BJ (cell line): ENCODE data around the gene ATCAY. TPM values are rescaled to one million over a fixed set of nuclear protein-coding genes. Genes with fewer than 3 reads are reported as not detected.
"Not testable (repeated sequence)": the region's sequence is repeated elsewhere in the genome, so short reads cannot be mapped to it uniquely, and the experiment has no call there.

ENCODE experiments used
- CTCF ChIA-PET: fragments of 350-600 bp; formaldehyde crosslinking; extraction: SDS; loops from one replicate; lab custom pipeline; 2021; ENCODE audit warnings: antibody characterized with exemption, inconsistent platforms; lab: Yijun Ruan, JAX
- POLR2A ChIA-PET: fragments of 300-600 bp; sonication (Branson Sonifier 250); formaldehyde crosslinking; extraction: SDS; loops from one replicate; lab custom pipeline; 2021; ENCODE audit warnings: antibody characterized with exemption; lab: Charles Lee
- DNase-seq: peaks from one replicate; pipeline ENCODE4 v3.0.0-alpha.2; 2011; ENCODE audit warnings: low read depth
- H3K27me3 ChIP-seq: 2 replicates; pipeline ENCODE4 v1.6.0; 2011; ENCODE audit warnings: low read length; ENCODE audit not compliant: control insufficient read depth, insufficient read depth
- H3K36me3 ChIP-seq: 2 replicates; pipeline ENCODE4 v1.5.1; 2011; ENCODE audit warnings: low read length; ENCODE audit not compliant: control insufficient read depth, insufficient read depth
- H3K4me3 ChIP-seq: 2 replicates; pipeline ENCODE4 v1.5.1; 2011; ENCODE audit warnings: low read depth, mild to moderate bottlenecking, control low read depth, low read length
- polyA plus RNA-seq: library from polyadenylated mRNA; depleted of rRNA; stranded (reverse); fragments of >200 nt; gene quantifications from 2 replicates; pipeline ENCODE4 v1.2.3, GENCODE V29; 2011
- TF ChIP-seq, protein P1 (sequence below): IDR thresholded peaks from 2 replicates; pipeline ENCODE4 v1.5.1; 2011; ENCODE audit warnings: low read depth, mild to moderate bottlenecking, control low read depth, inconsistent platforms, low read length, moderate library complexity; ENCODE audit not compliant: insufficient read depth

The ATCAY gene
- polyA plus RNA-seq, 1 experiment = not detected

GRCh38 chr19:3961007-3961406, 80.5 kb downstream of the ATCAY start:
- TF ChIP-seq, protein P1, sequence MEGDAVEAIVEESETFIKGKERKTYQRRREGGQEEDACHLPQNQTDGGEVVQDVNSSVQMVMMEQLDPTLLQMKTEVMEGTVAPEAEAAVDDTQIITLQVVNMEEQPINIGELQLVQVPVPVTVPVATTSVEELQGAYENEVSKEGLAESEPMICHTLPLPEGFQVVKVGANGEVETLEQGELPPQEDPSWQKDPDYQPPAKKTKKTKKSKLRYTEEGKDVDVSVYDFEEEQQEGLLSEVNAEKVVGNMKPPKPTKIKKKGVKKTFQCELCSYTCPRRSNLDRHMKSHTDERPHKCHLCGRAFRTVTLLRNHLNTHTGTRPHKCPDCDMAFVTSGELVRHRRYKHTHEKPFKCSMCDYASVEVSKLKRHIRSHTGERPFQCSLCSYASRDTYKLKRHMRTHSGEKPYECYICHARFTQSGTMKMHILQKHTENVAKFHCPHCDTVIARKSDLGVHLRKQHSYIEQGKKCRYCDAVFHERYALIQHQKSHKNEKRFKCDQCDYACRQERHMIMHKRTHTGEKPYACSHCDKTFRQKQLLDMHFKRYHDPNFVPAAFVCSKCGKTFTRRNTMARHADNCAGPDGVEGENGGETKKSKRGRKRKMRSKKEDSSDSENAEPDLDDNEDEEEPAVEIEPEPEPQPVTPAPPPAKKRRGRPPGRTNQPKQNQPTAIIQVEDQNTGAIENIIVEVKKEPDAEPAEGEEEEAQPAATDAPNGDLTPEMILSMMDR = no peak
- H3K27me3 ChIP-seq = no peaks in the 10 kb centered on the region
- ChIA-PET CTCF (no interaction called here), POLR2A (no interaction called here)
- no peak overlapping the region for H3K4me3 ChIP-seq
- no peak for DNase-seq
- peaks cover 58% of the 10 kb centered on the region for H3K36me3 ChIP-seq

- no peak overlapping the region for H3K4me3 ChIP-seq
- no peaks in the 10 kb centered on the region for H3K27me3 ChIP-seq
- POLR2A ChIA-PET = no interaction called here
- H3K36me3 ChIP-seq = peaks cover 64% of the 10 kb centered on the region
- TF ChIP-seq, protein P1 = no peak
- CTCF ChIA-PET = interaction anchor here (1.1 kb wide), 1 partner anchor 142 kb away, joined by 3 read pairs; no protein-coding TSS in a partner anchor
- no peak for DNase-seq
Measured at GRCh38 chr19:3963458-3964255, 83.2 kb downstream of the ATCAY start.

DNA sequence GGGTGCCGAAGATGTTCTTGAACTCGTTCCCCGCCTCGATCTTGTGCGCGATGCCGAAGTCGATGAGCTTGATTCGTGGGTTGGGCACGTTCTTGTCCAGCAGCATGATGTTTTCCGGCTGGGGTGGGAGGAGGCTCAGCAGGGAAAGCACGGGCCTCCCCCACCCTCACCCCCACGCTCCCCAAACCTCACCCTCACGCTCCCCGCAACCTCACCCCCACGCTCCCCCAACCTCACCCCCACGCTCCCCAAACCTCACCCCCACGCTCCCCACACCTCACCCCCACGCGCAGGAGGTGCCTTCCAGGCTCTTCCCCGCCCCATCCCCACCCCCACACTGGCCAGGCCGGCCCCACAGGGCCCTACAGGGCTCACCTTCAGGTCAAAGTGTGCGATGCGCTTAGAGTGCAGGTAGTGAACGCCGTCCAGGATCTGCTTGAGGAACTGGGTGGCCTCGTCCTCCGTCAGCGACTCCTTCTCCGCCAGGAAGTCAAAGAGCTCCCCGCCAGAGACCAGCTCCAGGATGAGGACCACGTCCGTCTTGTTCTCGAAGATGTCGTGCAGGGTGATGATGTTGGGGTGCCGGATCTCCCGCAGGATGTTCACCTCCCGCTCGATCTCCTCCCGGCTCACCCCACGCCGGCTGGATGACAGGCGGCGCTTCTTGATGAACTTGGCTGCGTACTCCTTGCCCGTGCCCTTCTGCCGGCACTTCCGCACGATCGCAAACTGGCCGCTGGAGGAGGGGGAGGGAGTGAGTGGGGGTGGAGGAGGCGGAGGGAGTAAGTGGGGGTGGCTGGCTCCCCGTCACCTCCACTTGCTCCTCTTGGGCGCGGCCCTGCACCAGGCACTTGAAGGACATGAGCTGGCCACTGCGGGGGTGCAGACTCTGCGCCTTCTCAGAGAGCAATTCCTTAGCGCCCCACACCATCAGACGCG, 84.0 kb downstream of the ATCAY start:
- Histone ChIP-seq H3K36me3 (peaks cover 59% of the 10 kb centered on the region), H3K27me3 (no peaks in the 10 kb centered on the region), H3K4me3 (no peak overlapping the region)
- TF ChIP-seq, protein P1 = no peak
- CTCF ChIA-PET = interaction anchor here (0.9 kb wide), 1 partner anchor 15 kb away, joined by 3 read pairs; no protein-coding TSS in a partner anchor
- POLR2A ChIA-PET = no interaction called here
- no peak for DNase-seq

DNA sequence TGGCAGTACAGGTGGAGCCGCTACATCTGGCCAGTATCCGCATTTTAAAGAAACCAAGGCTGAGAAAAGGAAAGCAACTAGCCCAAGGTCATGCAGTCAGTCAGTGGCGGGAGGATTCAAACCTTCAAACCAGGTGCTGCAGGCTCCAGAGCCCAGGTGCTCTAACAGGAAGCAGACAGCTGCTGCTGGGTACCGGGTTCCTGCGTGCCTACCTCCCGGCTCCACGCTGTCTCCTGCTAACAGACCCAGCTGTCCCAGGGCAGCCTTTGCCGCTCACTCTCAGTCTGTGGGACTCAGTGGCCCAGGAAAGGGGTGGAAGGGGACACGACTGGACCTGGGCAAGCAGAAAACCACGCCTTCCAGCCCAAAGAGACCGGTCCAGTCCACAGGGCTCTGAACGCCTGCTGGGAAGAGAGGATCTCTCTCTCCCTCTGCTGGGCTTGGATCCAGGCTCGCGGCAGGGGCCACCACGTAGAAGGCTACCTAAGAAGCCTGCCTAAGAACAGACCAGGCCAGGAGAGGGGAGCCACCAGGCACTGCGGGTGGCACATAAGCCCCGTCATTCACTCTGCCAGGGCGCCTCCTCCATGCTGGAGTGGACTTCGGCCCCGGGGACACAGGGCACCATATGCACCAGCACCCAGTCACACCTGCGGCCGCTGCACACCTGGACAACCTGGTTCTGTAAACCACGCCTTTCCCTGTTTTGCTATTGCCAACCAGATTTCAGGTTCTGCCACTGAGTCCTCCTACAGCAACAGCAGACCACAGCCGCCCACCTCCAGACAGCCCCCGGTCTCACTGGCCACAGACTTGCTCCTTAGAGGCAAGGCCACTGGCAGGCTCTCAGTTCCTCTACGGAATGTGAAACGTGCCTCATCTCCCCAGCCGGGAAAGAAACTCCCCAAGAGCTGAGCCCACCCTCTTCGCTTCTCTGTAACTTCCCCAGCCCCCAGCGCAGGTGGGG, 85.8 kb downstream of the ATCAY start:
- Histone ChIP-seq H3K4me3 (no peak overlapping the region), H3K27me3 (no peaks in the 10 kb centered on the region), H3K36me3 (peaks cover 46% of the 10 kb centered on the region)
- ChIA-PET CTCF (no interaction called here), POLR2A (no interaction called here)
- no peak for DNase-seq
- TF ChIP-seq, protein P1 = no peak

GRCh38 chr19:3967983-3968382, 87.5 kb downstream of the ATCAY start:
- H3K4me3 ChIP-seq, H3K27me3 ChIP-seq, DNase-seq: not testable (repeated sequence)
- ChIA-PET POLR2A (interaction anchor here (0.6 to 2.4 kb wide), 5 partner anchors 11 to 311 kb away, joined by 4 to 18 read pairs (median 12); partner anchors contain the start of genes EEF2 and SHD), CTCF (interaction anchor here (0.5 to 2.5 kb wide), 6 partner anchors 16 to 172 kb away, joined by 3 to 14 read pairs (median 4); partner anchors contain the start of gene EEF2)
- peaks cover 42% of the 10 kb centered on the region for H3K36me3 ChIP-seq
